Prostate gland (tissue), 2 donors: ENCODE measurements around the gene EPB41L1. TPM values are rescaled to one million over a fixed set of nuclear protein-coding genes. Genes with fewer than 3 reads are reported as not detected.

Experiments
- DNase-seq: peaks from one replicate; pipeline ENCODE4 v3.0.0-alpha.2; 2019; ENCODE audit warnings: low spot score
- H3K27ac ChIP-seq, 2 donors: fragments of 200-600 bp; sonication (generic); 2 replicates each; pipeline ENCODE4 v1.5.1; 2017 to 2019
- H3K27me3 ChIP-seq: fragments of 200-600 bp; sonication (generic); replicated peaks from 2 replicates; pipeline ENCODE4 v1.5.1; 2019; ENCODE audit not compliant: insufficient read depth
- H3K36me3 ChIP-seq, 2 donors: fragments of 200-600 bp; sonication (generic); 1 replicate in 1 of 2; 2 replicates in 1 of 2; pipeline versions ENCODE4 v1.5.1 to v1.8.1; 2017 to 2019
- H3K4me1 ChIP-seq: fragments of 200-600 bp; sonication (generic); replicated peaks from 2 replicates; pipeline ENCODE4 v1.5.1; 2019
- H3K4me3 ChIP-seq, 2 donors: fragments of 200-600 bp; sonication (generic); 2 replicates each; pipeline ENCODE4 v1.5.1; 2017 to 2019
- H3K9me3 ChIP-seq: fragments of 200-600 bp; sonication (generic); 2 replicates; pipeline ENCODE4 v1.5.1; 2017
- CTCF ChIP-seq, 4 experiments: fragments of 200-600 bp in 2 of 4; fragments of 450-650 bp in 2 of 4; sonication (generic) in 2 of 4; IDR thresholded peaks; 1 replicate in 3 of 4; 2 replicates in 1 of 4; pipeline ENCODE4 v1.5.1; 2016 to 2019; ENCODE audit warnings: antibody characterized with exemption in 4 of 4, mild to moderate bottlenecking in 2 of 4, moderate library complexity in 2 of 4
- POLR2A ChIP-seq: fragments of 450-650 bp; IDR thresholded peaks from one replicate; pipeline ENCODE4 v1.6.1; 2016; ENCODE audit warnings: antibody characterized with exemption, mild to moderate bottlenecking
- POLR2AphosphoS5 ChIP-seq: sonication (generic); formaldehyde crosslinking; IDR thresholded peaks from one replicate; pipeline ENCODE4 v1.6.1; 2017; ENCODE audit warnings: antibody characterized with exemption
- WGBS: methylation state at CpG from one replicate; pipeline ENCODE4 v1.1.5; 2018; 5-methylcytosine and 5-hydroxymethylcytosine counted together
- intact Hi-C: fragments of 100-400 bp; cut with DNase I; formaldehyde crosslinking; loops from one replicate; pipeline ENCODE4 v1.14.2; 2022
- total RNA-seq, 2 donors: library from RNA; depleted of rRNA; stranded (reverse); fragments of >200 nt; gene quantifications; one replicate each; pipeline ENCODE4 v1.1.0, GENCODE V29; 2016

EPB41L1 gene
- total RNA-seq, 2 donors from 2014 or later, result 27.7 to 91.1 TPM

- Histone ChIP-seq H3K4me1 (no peaks in the 10 kb centered on the region), H3K4me3 (no peak overlapping the region), H3K27ac (no peak overlapping the region), H3K27me3 (no peaks in the 10 kb centered on the region), H3K9me3 (no peaks in the 10 kb centered on the region), H3K36me3 (no peaks in the 10 kb centered on the region)
- intact Hi-C loops, result no loop called here
- DNase-seq, result no peak
- TF ChIP-seq CTCF (IDR thresholded peaks at IDR 0.05), result no peak
- no peak for TF ChIP-seq POLR2A
- no peak for TF ChIP-seq POLR2AphosphoS5
- 92% methylated on average over 6 of the region's 6 CpGs for WGBS
Observed at GRCh38 chr20:36119537-36119936, 35.0 kb upstream of the EPB41L1 start.

DNA sequence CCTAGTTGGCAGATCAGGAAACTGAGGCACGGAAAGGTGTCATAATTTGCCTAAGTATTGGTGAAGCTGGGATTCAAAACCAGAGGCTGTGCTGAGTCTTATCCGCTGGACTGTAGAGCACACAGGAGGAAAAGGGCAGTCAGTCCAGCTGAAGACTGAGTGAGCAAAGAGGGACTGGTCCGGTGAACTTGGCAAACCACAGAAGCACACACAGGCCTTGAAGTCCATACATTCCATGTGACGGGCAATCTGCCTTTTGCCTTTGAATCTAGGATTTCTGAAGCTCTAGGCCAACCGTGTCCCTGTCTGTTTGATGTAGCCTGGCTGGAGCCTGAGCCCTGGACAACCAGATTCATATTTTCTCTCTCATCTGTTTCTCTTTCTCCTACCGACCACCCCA is 34.3 kb upstream of the EPB41L1 start:
- Histone ChIP-seq H3K4me1 (no peaks in the 10 kb centered on the region), H3K4me3 (no peak overlapping the region), H3K9me3 (no peaks in the 10 kb centered on the region), H3K27me3 (no peaks in the 10 kb centered on the region), H3K36me3 (no peaks in the 10 kb centered on the region), H3K27ac (no peak overlapping the region)
- WGBS, result 81% methylated on average over 6 of the region's 6 CpGs
- intact Hi-C loops, result no loop called here
- no peak for DNase-seq
- TF ChIP-seq POLR2A (no peak), POLR2AphosphoS5 (no peak), CTCF (IDR thresholded peaks at IDR 0.05) (no peak)

DNA sequence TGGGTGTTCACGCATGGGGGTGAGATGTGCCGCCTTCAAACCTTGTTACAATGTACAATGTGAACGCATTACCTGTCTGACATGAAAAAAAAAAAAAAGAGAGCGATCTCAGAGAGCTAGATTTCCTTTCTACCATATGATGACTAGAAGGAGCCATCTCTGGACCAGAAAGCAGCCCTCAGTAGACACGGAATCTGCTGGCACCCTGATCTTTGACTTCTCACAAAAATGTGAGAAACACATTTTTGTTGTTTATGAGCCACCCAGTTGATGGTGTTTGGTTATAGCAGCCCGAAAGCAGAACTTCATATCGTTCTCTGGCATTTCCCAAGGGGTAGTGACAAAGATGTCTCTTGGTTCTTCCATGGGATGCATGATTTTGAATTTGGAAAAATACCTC is 33.5 kb upstream of the EPB41L1 start:
- intact Hi-C loops, result no loop called here
- H3K27ac ChIP-seq, result no peak overlapping the region
- WGBS, result 83% methylated on average over 7 of the region's 7 CpGs

DNA sequence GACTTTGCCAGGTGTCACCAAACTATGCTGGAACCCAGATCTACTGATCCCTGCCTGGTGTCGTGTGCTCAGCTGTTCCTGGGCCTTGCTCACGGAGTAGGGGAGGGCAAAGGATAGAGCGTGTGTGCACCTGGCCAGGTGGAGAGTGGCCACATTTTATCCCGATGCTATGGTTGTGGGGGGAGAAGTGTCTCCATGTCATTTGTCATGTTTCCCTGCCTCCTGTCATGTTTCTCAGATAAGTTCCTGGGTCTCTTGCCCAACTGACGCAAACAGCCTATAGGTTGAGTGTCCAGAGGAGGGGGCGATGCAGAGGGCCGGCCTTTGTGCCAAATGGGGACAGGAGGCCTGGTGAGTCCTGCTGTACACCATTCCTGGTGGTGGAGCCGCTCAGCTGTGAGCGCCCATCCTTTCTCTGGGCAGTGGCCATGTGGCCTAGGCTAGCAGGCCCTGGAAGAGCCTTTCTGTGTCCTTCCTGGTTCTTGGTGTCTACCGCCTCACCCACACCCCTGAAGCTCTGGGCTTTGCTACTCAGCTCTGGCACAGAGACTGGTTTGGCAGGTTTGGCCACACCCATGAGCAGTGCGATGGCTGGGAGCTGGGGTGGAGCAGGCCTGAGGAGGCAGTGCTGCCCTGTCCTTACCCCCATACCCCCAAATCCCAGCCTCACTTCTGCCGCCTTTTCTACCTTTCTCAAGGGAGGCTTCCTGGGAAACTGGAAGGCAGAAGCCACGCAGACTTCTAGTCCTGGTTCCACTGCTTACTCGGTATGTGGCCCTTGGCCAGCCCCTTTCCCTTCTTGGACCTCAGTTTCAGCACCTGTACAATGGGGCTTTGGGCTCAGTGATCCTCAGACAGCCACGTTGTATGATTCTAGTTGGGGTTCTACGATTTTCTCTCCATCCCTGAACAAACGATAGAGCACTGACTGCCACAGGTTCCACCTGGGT is 32.3 kb upstream of the EPB41L1 start:
- TF ChIP-seq CTCF (IDR thresholded peaks at IDR 0.05), result peak in 2 of 4 experiments; percentile 2 to 14
- TF ChIP-seq POLR2AphosphoS5, result peak; percentile 90
- peak; percentile 33 for TF ChIP-seq POLR2A
- intact Hi-C loops, result no loop called here
- no peaks in the 10 kb centered on the region for H3K36me3 ChIP-seq
- DNase-seq, result peak; percentile 90
- H3K4me1 ChIP-seq, result no peaks in the 10 kb centered on the region
- H3K27me3 ChIP-seq, result no peaks in the 10 kb centered on the region
- H3K27ac ChIP-seq, result peak overlapping the region; percentile 64 to 66
- 79% methylated on average over 17 of the region's 17 CpGs for WGBS
- H3K9me3 ChIP-seq, result no peaks in the 10 kb centered on the region
- no peak overlapping the region for H3K4me3 ChIP-seq

More for the DNA sequence above, 33.5 kb upstream of the EPB41L1 start:
- no peaks in the 10 kb centered on the region for H3K36me3 ChIP-seq
- no peak for TF ChIP-seq POLR2A
- DNase-seq, result no peak
- H3K4me3 ChIP-seq, result no peak overlapping the region
- no peaks in the 10 kb centered on the region for H3K9me3 ChIP-seq
- H3K4me1 ChIP-seq, result no peaks in the 10 kb centered on the region
- no peaks in the 10 kb centered on the region for H3K27me3 ChIP-seq

GRCh38 chr20:36122931-36123288 is 31.6 kb upstream of the EPB41L1 start:
- 87% methylated on average over 7 of the region's 7 CpGs for WGBS
- Histone ChIP-seq H3K9me3 (no peaks in the 10 kb centered on the region), H3K27me3 (no peaks in the 10 kb centered on the region), H3K4me1 (no peaks in the 10 kb centered on the region), H3K27ac (no peak overlapping the region), H3K4me3 (no peak overlapping the region), H3K36me3 (no peaks in the 10 kb centered on the region)
- intact Hi-C loops, result no loop called here
- DNase-seq, result no peak
- TF ChIP-seq CTCF (IDR thresholded peaks at IDR 0.05) (no peak), POLR2A (no peak), POLR2AphosphoS5 (no peak)
